HG02852 (cell line): Measurements from ENCODE around the gene SLC5A3.
A peak's percentile ranks its signal among the peaks of the same experiment; 100 is the strongest.

Experiments
- ATAC-seq: cut with Tn5 transposase; IDR thresholded peaks from one replicate; pipeline ENCODE4 v1.9.1; 2021; ENCODE audit warnings: mild to moderate bottlenecking, moderate library complexity; ENCODE audit not compliant: unreplicated experiment

The SLC5A3 gene

DNA sequence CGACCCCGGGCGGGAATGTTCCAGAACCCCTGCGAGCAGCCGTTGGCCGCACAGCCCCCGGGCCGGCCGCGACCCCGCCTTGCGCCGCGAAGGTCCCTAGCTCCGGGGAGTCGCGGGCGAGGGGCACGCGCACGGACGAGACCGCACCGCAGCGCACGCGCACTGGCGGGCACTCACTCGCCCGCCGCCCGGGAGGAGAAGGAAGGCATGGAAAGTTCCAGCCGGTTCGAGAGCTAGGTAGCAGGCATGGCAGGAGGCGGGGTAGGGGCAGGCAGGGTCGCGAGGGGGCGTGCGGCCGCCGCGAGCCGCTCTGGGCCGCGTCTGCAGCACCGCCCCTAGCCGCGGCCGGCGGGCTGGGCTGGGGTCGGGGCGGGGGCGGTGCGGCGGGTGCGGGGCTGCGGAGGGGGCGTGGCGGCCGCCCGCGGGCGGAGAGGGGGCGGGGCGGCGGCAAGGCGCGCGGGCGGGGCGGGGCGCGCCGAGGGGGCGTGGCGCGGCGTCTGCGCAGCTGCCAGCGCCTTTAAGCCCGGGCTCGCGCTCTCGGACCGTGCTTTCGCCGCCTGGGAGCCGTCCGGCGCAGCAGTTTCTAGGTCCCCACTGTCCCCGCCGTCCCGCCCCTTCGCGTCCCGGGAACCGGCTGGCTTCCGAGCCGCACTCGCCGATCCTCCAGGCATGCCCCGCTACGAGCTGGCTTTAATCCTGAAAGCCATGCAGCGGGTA is at the start of gene SLC5A3, which contains the start of gene MRPS6:
TSS of gene SLC5A3 (plus strand) at position 547 of the 717 bp plus-strand sequence. CDS start 21,621 bp downstream, outside the sequence.
TSS of gene MRPS6 (plus strand) at position 547 of the 717 bp plus-strand sequence. CDS start at position 670, 123 bp downstream.
- peak; percentile 69 for ATAC-seq

DNA sequence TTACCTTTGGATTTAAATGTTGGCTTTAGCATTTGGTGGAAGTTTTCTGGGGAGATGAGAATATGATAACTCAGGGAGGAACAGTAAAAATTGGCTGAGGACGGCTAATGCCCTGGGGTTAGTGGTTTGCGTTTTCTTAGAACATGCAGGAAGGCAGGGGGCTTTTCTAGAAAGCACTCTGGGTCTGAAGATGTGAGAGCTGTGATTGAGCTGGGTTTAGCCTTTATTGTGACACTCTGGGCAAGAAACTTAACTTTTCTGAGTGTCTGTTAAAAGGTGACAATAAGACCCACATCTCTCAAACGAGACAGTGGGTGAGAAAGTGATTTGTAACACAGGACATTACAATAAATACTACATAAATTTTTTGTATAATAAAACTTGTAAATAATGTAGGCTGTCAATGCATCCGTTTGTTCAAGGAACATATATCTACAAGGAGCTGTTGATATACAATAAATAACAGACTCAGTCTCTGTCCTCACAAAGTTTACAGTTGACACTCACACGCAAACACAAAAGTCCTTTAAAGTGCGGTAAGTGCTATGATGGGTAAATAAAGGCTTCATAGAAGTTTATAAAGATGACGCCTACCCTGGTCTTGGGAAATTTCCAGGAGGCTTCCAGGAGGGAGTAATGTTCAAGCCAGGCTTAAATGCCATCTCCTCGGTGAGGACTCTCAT is 49.5 kb upstream of the SLC5A3 start:
- no peak for ATAC-seq

DNA sequence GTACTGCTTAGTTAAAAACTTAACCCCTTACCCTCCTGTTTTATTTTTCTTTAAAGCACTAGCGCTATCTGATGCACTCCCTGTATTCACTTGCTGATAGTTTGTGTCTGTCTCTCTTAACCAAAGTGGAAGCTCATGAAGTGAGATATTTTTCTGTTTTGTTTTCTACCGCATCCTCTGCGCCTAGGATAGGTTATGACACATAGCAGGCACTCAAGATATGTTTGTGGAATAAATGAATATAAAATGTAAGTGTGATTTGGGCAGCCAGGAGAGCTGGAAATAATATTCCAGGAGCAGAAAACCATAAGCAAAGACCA is 49.0 kb upstream of the SLC5A3 start:
- ATAC-seq: no peak

DNA sequence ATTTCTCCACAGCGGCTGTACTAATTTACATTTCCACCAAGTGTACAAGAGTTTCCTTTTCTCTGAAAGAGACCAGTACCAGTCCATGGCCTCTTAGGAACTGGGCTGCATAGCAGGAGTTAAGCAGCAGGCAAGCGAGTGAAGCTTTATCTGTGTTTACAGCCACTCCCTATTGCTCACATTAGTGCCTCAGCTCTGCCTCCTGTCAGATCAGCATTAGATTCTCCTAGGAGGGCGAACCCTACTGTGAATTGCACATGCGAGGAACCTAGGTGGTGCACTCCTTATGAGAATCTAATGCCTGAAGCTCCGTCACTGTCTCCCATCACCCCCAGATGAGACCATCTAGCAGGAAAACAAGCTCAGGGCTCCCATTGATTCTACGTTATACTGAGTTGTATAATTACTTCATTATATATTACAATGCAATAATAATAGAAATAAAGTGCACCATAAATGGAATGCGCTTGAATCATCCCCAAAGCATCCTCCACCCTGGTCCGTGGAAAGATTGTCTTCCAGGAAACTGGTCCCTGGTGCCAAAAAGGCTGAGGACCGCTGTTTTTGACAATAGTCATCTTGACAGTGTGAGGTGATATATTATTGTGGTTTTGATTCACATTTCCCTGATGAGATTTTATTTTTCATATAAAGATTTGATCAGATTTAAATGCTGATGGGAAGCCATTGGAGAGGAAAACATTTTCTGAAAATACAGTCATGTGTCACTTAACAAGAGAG is 45.5 kb upstream of the SLC5A3 start:
- ATAC-seq: no peak

DNA sequence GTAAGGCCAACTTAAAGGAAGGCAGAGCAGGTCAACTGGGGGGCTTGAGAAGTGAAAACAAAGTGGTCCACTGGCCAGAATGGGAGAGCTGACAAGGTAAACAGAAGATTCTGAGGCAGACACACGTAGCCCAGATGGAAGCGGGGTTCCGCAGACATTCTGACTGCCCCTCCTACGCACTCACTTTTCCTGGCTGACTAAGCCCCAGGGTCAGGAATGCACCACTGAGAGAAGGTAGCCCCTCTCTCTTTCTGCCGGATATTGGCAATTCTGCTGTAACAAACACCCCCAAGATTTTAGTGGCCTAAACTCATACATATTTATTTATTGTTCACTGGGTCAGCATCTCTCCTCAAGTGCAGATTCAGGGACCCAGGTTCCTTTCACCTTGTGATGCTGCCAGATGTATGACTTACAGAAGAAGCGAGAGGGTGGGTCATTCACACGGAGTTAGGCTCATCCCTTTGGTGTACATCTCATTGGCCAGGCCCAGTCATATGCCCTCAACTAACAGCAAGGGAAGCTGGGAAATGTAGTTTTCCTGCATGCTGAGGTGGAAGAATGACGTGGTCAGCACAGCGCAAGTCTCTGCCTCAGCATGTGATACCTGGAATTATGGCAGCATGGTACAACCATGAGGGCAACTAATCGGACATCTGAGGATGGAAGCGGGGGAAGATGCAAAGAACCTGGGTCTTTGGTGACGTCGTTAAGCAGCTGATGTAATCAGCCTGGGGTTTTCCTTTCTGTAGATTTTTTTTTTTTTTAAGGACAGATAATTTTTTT is 43.4 kb upstream of the SLC5A3 start:
- peak; percentile 92 for ATAC-seq

DNA sequence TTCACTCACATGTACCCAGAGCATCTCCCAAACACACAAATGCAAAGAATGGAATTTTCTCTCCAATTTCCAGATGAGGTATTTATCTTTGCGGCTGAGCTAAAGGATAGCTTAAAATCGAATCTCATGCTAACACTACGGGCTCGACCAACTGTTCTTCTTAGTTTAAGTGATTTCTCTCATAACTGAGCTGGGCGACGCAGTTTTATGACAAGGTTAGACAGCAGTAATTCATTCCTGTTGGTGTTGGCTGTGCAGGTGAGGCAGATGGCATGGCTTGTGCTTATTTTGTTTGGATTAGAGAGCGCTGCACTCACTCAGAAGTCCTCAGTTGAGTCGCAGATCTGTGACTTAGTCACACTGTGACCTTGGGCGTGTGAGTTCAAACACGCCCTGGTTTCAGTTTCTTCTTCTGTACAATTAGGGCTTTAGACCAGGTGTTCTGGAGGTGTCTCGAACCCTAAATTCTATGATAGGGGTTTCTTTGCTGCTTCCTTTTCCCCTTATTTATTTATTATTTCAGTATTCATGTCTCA is 41.5 kb upstream of the SLC5A3 start:
- no peak for ATAC-seq

DNA sequence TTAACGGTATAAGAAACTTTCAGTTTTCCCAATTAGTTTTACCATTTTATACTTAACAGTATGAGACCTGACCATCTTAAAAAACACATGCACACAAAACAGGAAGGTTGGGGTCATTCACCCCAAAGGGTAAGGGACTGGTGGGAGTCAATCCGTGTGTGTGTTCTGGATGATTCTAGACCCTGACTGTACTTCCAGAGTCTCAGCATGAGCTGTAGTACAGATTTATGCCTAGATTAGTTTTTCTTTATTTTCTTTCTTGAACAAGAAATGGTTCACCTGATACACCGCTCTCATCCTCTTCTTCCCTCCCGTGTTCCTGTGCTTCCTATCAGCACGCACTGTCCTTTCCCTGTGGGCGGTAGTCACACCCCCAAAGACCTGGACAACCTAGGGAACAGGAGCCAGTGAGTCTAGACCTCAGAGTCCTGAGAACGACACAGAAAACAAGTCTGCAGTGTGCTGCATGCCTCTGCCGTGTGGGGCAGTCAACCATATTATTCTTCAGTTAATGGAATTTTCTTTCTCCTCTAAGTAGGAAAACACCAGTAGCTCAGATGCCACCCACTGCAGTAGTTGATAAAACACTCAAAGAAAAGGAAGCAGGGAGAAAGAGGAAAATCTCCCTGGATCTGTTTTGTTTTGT is 38.9 kb upstream of the SLC5A3 start:
- ATAC-seq: no peak

DNA sequence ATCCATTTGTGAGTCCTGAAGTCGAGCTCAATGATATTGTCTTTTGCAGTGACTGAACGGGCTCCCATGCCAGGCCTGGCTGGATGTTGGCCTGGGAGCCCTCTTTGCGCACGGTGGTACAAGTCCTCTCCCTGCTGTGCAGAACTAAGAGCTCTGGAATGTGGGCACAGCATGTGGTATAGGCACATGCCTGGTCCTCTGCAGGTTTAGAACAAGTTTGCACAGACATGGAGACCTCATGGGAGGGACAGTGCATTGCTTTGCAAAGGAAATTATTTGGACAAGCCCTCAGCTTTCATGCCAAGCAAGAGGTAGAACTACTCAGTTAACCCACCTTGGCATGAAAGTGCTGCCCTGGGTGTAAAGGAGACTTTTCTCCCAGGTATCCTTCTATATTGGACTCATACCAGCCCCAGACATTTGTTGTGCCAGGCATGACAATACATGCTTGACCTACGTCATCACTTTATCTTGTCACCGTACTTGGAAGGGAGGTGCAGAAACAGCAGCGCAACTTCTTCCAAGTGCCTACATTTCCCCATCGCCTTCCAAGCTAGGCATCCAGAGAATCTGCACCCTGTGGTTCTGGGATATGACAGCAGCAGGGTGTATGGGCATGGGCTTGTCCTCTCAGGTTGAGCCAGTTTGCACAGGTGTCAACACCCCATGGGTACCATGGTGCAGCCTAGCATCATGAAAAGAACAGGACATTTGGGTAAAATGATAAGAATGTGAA is 37.6 kb upstream of the SLC5A3 start:
- no peak for ATAC-seq

DNA sequence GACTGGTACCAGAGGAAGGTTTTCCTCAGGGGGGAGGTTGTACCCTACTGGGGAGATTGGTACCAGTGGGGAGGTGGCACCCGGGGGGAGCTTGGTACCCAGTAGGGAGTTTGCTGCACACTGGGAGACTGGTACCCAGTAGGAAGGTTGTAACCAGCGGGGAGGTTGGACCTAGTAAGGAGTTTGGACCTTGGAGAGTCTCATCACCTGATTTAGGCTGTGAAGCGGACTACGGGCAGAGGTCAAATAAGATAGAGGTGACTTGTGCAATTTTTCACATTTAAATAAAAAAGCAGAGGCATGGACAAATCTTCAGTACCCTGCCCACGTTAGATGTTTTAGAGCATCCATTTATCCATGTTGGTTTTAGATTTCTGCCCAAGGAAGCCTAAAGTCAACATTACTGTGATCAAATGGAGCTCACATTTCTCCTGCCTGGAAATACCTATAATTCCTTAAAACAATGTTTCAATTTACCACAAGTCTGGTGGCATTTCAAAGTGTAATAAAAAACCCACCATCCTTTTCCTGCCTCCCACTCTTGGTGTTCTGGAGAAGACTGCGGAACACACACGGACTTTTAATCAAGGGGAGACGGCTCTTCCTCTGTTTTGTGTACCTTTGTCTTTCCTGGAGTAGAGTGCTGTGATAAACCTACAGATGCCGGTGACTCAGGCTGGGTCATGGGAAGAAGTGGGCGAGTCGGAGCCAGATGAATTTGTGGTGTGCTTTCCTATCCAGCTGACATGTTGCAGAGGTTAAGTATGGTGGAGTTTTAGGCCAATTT is 36.2 kb upstream of the SLC5A3 start:
- no peak for ATAC-seq

DNA sequence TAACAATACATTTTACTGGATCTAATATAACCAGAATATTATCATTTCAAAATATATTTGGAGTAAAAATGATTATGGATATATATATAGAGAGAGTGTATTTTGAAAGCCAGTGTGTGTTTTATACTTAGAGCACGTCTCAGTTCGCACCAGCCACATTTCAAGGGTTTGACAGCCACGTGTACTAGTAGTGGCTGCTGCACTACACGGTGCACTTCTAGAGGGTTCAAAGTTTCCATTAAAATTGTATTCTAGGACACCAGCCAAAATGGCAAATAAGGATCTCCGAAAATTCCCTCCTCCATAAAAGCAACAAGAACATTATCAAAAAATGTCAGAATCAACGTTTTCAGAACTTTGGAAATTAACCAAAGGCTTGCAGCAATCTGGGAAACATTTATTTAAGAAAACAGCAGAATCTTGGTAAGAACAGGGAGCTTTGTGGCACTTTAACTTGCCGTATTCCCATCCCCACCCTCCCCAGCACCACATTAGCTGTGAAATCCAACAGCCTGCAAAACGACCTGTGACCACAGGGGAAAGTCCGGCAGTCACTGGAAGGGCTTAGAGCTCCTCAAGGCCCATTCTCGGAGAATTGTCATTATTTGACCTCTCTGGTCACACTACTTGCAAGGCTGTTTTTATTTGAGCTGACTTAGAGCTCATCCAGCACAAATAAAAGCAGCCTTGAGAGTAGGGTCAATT is 33.5 kb upstream of the SLC5A3 start:
- ATAC-seq: no peak

DNA sequence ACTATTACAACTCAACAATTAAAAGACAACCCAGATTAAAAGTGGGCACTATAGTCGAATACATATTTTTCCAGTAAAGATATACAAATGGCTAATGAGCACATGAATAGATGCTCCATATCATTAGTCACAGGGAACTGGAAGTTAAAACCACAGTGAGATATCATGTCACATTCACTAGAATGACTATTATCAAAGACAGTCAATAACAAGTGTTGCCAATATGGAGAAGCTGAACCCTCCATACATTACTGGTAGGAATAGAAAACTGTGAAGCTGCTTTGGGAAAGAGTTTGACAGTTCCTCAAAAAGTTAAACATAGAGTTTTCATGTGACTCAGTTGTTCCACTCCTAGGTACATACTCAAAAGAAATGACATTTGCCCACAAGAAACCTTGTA is 30.6 kb upstream of the SLC5A3 start:
- ATAC-seq: no peak

DNA sequence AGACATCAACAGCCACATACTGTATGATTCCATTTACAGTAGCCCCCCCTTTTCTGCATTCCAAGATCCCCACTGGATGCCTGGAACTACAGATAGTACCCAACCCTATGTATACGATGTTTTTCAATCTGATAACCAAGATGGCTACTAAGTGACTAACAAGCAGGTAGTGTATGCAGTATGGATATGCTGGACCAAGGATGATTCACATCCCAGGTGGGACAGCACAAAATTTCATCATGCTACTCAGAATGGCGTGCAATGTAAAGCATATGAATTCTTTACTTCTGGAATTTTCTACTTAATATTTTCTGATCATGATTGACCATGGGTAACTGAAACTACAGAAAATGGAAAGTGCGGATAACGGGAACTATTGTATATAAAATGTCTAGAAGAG is 30.0 kb upstream of the SLC5A3 start:
- ATAC-seq: no peak

DNA sequence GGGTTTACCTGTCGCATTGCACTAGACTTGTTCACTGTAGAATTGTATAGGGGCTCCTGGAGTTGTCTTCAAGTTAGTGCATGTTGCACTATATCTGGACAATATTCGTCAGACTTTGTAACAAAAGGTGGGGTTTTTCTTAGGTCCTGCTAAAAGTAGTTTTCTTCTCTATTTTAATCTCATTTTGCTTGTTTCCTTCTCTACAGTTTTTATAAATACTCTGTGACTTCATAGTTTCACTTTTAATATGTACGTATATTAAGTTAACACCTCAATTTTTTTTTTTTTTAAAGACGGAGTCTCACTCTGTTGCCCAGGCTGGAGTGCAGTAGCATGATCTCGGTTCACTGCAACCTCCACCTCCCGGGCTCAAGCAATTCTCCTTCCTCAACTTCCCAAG is 26.5 kb upstream of the SLC5A3 start:
- ATAC-seq: no peak

DNA sequence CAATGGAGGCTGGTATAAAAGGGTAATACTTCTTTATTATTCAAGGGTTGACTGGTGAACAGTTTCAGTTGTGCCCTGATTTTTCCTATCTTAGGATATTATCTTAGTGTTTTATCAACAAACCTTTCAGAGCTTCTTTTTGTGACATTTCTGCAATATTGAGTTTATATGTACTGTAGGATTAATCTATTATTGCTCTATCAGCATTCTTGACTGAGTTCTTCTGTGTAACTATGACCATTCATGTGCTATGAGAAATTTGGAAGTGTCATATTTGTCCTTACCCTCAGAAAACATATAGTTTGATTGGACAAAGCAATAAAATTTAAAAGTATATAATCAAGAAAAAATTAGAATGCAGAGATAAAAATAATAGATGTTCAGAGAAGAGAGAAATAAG is 25.5 kb upstream of the SLC5A3 start:
- no peak for ATAC-seq

DNA sequence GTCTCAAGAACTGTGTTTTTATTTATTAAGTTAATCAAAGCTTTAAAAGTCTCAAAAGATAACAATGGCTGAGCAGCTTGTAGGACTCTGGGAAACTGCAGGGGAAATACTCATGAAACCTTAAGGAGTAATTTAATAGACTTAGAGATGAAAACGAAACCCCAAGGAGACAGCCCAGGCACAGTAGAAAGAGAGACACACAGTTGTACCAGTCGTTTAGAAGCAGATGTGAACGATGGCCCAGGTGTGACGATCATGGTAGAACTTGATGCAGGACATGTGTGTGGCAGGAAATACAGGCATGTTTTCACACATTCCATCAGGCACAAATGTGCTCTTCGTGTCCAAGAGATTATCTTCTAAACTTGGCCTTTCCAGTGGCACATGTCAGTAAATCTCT is 21.2 kb upstream of the SLC5A3 start:
- no peak for ATAC-seq

DNA sequence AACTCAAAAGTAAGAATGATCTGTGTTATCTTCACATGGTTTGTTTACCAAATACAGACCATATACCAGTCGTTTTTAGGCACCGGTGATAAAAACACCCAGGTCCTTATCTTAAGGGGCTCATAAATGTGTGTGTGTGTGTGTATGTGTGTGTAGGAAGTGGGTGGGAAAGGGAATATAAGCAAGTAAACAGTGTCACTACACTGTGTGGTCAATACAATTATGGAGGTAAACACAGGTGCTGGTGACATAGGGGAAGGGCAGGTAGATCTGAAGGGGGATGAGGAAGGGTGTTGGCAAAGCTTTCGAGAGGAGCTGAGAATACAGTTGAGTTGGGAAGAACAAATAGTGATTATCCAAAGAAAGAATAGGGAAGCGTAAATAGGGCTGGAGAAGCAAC is 19.1 kb upstream of the SLC5A3 start:
- no peak for ATAC-seq

DNA sequence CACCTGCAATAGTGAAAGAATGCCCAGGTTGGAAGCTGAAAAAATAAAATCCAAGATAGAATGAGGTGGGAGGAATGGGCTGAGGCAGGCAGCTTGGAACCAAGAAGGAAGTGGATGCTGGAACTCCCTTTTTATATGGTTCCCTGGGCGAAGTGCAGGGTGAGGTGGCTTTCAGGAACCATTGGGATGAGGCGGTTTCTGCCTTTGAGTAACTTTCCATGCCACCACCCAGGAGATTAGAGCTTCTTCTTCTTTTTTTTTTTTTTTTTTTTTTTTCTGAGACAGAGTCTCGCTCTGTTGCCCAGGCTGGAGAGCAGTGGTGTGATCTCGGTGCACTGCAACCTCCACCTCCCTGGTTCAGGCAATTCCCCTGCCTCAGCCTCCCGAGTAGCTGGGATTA is 17.8 kb upstream of the SLC5A3 start:
- no peak for ATAC-seq

DNA sequence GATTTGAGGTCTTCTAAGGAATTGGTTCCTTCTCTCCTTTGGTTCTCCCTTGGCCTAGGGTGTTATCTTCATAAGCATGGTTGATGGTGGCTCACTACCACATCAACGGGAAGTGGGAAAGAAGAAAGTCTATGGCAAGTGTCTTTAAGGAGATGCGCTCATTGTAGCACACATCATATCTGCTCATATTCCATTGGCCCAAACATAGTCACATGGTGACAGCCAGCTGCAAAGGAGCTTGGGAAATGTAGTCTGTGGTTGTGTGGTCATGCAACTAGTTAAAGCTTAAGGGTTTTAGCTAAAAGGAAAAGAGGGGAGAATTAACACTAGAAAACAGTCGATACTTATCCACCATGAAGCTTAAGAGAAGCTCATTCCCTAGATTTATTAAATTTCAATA is 11.4 kb upstream of the SLC5A3 start:
- no peak for ATAC-seq
